Heart left ventricle (tissue), 13 donors: Measurements from ENCODE around the gene DKK3.

Source experiments
- POLR2A ChIP-seq, 2 donors: fragments of 450-650 bp; IDR thresholded peaks; one replicate each; pipeline ENCODE4 v1.6.1; 2017; ENCODE audit warnings: antibody characterized with exemption in 2 of 2, mild to moderate bottlenecking in 2 of 2, moderate library complexity in 2 of 2
- TF ChIP-seq, protein P1 (sequence below), 12 donors: fragments of 200-600 bp; sonication (generic) in 4 of 12; IDR thresholded peaks; one replicate each; pipeline versions ENCODE4 v1.5.0 to v1.8.0; 2018 to 2022; ENCODE audit warnings: antibody characterized with exemption in 12 of 12, mild to moderate bottlenecking in 5 of 12
- donor health status: ischemic (EF 13 %, LVEDD 7.1; RV severe dilation, severe dysfunction).
- donor health status: DM: no; HTN: yes; CAD: no.
- donor health status: DM: no; HTN: no; CAD: no.
- donor health status: ischemic (EF 25% LVEDD 6.9; RV normal size, moderate dysfunction).
- donor health status: ischemic (EF 25% LVEDD 5.7; RV mildly dilated, moderate dysfunction).
- donor health status: ischemic (EF 35%, LVEDD 5.7; RV mildly dilated, moderate dysfunction).
- donor health status: nonischemic (EF 11% LVEDD 7.7; RV severe dilation, severe dysfunction).
- donor health status: DM: yes; HTN: yes; CAD: no.
- donor health status: PGD.
- donor health status: ischemic (EF 29% LVEDD 5.4; RV normal size, mild dysfunction).
- donor health status: nonischemic (EF 23%, LVEDD 6.1; RV moderate dilation, normal function).

DNA sequence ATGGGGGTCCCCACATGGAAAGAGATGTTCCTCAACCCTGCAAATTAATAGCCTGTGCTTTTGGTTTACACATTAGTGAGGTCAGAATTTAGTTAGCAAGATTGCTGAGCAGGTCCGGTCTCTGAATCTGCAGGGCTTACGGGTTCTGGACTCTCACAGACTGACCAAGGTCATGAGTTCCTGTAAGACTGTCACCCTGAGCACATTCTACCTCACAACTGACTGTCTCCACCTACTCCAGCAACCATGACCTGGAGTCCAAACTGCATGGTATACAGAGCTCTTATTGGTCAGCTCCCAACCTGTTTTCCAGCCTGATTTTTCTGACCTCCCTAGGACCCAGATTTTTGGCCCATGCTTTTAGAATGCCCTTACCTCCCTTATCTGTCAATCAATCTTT lies 28.2 kb downstream of the DKK3 start:
- TF ChIP-seq, protein P1, sequence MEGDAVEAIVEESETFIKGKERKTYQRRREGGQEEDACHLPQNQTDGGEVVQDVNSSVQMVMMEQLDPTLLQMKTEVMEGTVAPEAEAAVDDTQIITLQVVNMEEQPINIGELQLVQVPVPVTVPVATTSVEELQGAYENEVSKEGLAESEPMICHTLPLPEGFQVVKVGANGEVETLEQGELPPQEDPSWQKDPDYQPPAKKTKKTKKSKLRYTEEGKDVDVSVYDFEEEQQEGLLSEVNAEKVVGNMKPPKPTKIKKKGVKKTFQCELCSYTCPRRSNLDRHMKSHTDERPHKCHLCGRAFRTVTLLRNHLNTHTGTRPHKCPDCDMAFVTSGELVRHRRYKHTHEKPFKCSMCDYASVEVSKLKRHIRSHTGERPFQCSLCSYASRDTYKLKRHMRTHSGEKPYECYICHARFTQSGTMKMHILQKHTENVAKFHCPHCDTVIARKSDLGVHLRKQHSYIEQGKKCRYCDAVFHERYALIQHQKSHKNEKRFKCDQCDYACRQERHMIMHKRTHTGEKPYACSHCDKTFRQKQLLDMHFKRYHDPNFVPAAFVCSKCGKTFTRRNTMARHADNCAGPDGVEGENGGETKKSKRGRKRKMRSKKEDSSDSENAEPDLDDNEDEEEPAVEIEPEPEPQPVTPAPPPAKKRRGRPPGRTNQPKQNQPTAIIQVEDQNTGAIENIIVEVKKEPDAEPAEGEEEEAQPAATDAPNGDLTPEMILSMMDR (IDR thresholded peaks at IDR 0.05): no peak
- TF ChIP-seq POLR2A (IDR thresholded peaks at IDR 0.05): no peak
